Measurements from ENCODE around the gene ADGRG1. TPM values are rescaled to one million over a fixed set of nuclear protein-coding genes. Genes with fewer than 3 reads are reported as not detected.

The ADGRG1 gene
- total RNA-seq, 1 experiment from 2014 or later: 18.9 TPM

- no peak for DNase-seq (ENCODE audit: low read depth)
These were observed 5.1 kb downstream of the ADGRG1 start for GRCh38 chr16:57633383-57634064.

- DNase-seq (ENCODE audit: low read depth): peak; percentile 94
These were observed 5.7 kb downstream of the ADGRG1 start for GRCh38 chr16:57634171-57634570.

GRCh38 chr16:57635266-57636097 lies 7.1 kb downstream of the ADGRG1 start:
- DNase-seq (ENCODE audit: low read depth): no peak

GRCh38 chr16:57636184-57636583 lies 7.8 kb downstream of the ADGRG1 start:
- no peak for DNase-seq (ENCODE audit: low read depth)

- no peak for DNase-seq (ENCODE audit: low read depth)
These were observed 8.6 kb downstream of the ADGRG1 start for GRCh38 chr16:57637020-57637419.

GRCh38 chr16:57637424-57637823 lies 9.0 kb downstream of the ADGRG1 start:
- DNase-seq (ENCODE audit: low read depth): no peak

- DNase-seq (ENCODE audit: low read depth): no peak
These were observed 9.5 kb downstream of the ADGRG1 start for GRCh38 chr16:57637965-57638364.

- no peak for DNase-seq (ENCODE audit: low read depth)
These were observed 10.0 kb downstream of the ADGRG1 start for GRCh38 chr16:57638381-57638780.

GRCh38 chr16:57639172-57639887 lies 10.9 kb downstream of the ADGRG1 start:
- DNase-seq (ENCODE audit: low read depth): no peak

- no peak for DNase-seq (ENCODE audit: low read depth)
These were observed 11.8 kb downstream of the ADGRG1 start for GRCh38 chr16:57640185-57640584.

GRCh38 chr16:57640612-57641011 lies 12.2 kb downstream of the ADGRG1 start:
- no peak for DNase-seq (ENCODE audit: low read depth)

GRCh38 chr16:57642160-57643135 lies 14.0 kb downstream of the ADGRG1 start:
- DNase-seq (ENCODE audit: low read depth): no peak

- DNase-seq (ENCODE audit: low read depth): peak; percentile 70
These were observed 14.9 kb downstream of the ADGRG1 start for GRCh38 chr16:57643147-57643874.

- no peak for DNase-seq (ENCODE audit: low read depth)
These were observed 15.5 kb downstream of the ADGRG1 start for GRCh38 chr16:57643910-57644309.

- no peak for DNase-seq (ENCODE audit: low read depth)
These were observed 16.1 kb downstream of the ADGRG1 start for GRCh38 chr16:57644383-57645014.

GRCh38 chr16:57645169-57645568 lies 16.7 kb downstream of the ADGRG1 start:
- no peak for DNase-seq (ENCODE audit: low read depth)

GRCh38 chr16:57645691-57646387 lies 17.4 kb downstream of the ADGRG1 start:
- peak; percentile 57 for DNase-seq (ENCODE audit: low read depth)

- no peak for DNase-seq (ENCODE audit: low read depth)
These were observed 18.1 kb downstream of the ADGRG1 start for GRCh38 chr16:57646388-57647039.
